Astrocyte (in vitro differentiated cells and primary cell): ENCODE data around the gene MED13.

Experiments used
- EZH2 ChIP-seq: IDR thresholded peaks from 2 replicates; pipeline ENCODE4 v1.6.1; 2012; ENCODE audit warnings: mild to moderate bottlenecking, low read length, inconsistent platforms; ENCODE audit not compliant: insufficient read depth
- TF ChIP-seq, protein P1 (sequence below): IDR thresholded peaks from 2 replicates; pipeline ENCODE4 v1.5.1; 2011; ENCODE audit warnings: low read depth, mild to moderate bottlenecking, inconsistent platforms, low read length, moderate library complexity; ENCODE audit not compliant: insufficient read depth

DNA sequence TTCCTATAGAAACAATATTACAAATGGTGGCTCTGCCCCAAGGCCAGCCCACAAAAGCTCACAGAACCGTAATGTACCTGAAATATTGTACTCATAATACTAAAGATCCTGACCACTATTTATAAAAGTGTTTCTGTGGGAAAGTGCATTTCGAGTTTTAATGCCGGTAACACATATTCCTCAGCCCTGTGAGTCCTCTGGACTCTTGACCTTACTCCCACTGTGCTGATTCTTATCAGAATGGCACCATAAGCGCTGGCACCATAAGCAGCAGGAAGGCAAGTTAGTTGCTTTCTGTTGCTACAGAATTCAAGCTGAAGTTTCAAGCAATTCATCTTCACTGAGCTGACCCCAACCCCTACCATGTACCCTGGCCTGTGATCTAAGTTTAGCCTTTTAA, 36.4 kb upstream of the MED13 start:
- TF ChIP-seq, protein P1, sequence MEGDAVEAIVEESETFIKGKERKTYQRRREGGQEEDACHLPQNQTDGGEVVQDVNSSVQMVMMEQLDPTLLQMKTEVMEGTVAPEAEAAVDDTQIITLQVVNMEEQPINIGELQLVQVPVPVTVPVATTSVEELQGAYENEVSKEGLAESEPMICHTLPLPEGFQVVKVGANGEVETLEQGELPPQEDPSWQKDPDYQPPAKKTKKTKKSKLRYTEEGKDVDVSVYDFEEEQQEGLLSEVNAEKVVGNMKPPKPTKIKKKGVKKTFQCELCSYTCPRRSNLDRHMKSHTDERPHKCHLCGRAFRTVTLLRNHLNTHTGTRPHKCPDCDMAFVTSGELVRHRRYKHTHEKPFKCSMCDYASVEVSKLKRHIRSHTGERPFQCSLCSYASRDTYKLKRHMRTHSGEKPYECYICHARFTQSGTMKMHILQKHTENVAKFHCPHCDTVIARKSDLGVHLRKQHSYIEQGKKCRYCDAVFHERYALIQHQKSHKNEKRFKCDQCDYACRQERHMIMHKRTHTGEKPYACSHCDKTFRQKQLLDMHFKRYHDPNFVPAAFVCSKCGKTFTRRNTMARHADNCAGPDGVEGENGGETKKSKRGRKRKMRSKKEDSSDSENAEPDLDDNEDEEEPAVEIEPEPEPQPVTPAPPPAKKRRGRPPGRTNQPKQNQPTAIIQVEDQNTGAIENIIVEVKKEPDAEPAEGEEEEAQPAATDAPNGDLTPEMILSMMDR, result no peak
- TF ChIP-seq EZH2, result no peak
